Measurements from ENCODE around the gene CDH1.

CDH1 gene

GRCh38 chr16:68860978-68861892 is 124.1 kb downstream of the CDH1 start:
- DNase-seq = no peak

GRCh38 chr16:68866933-68867332 is 129.8 kb downstream of the CDH1 start:
- DNase-seq = no peak

- DNase-seq = no peak
Observed at GRCh38 chr16:68869492-68870088, 132.5 kb downstream of the CDH1 start.

- no peak for DNase-seq
Observed at GRCh38 chr16:68873635-68874471, 136.8 kb downstream of the CDH1 start.

- DNase-seq = no peak
Observed at GRCh38 chr16:68875871-68876270, 138.8 kb downstream of the CDH1 start.

- no peak for DNase-seq
Observed at GRCh38 chr16:68883685-68884084, 146.6 kb downstream of the CDH1 start.

- no peak for DNase-seq
Observed at GRCh38 chr16:68884401-68884800, 147.3 kb downstream of the CDH1 start.
